Neutrophil (primary cell): Measurements from ENCODE around the gene PLPPR5.

ENCODE experiments used
- H3K27ac ChIP-seq: fragments of 200-600 bp; sonication (generic); 2 replicates; pipeline ENCODE4 v1.5.1; 2016; ENCODE audit warnings: mild to moderate bottlenecking, moderate library complexity
- H3K27me3 ChIP-seq: fragments of 200-600 bp; sonication (generic); 2 replicates; pipeline ENCODE4 v1.6.0; 2016; ENCODE audit warnings: mild to moderate bottlenecking
- H3K36me3 ChIP-seq: fragments of 200-600 bp; sonication (generic); 2 replicates; pipeline ENCODE4 v1.5.1; 2017
- H3K4me1 ChIP-seq, 2 experiments: fragments of 200-600 bp in 1 of 2; sonication (generic) in 1 of 2; 1 replicate in 1 of 2; 2 replicates in 1 of 2; pipeline versions ENCODE4 v1.5.1 to v1.6.1; 2013 to 2016; ENCODE audit warnings: low read depth in 1 of 2, low read length in 1 of 2, mild to moderate bottlenecking in 1 of 2, moderate library complexity in 1 of 2; ENCODE audit not compliant: control insufficient read depth in 1 of 2, insufficient read depth in 1 of 2
- H3K4me3 ChIP-seq, 2 experiments: fragments of 200-600 bp in 1 of 2; sonication (generic) in 1 of 2; 1 replicate in 1 of 2; 2 replicates in 1 of 2; pipeline ENCODE4 v1.5.1; 2013 to 2016; ENCODE audit warnings: low read depth in 1 of 2, low read length in 1 of 2, mild to moderate bottlenecking in 1 of 2, moderate library complexity in 1 of 2
- H3K9me3 ChIP-seq: fragments of 200-600 bp; sonication (generic); 2 replicates; pipeline ENCODE4 v1.5.1; 2016
- CTCF ChIP-seq: fragments of 200-600 bp; sonication (generic); IDR thresholded peaks from 2 replicates; pipeline ENCODE4 v1.5.1; 2016; ENCODE audit warnings: antibody characterized with exemption

PLPPR5 gene

GRCh38 chr1:98992844-98993243 lies 11.8 kb downstream of the PLPPR5 start:
- no peak overlapping the region for H3K4me3 ChIP-seq
- no peaks in the 10 kb centered on the region for H3K27me3 ChIP-seq
- no peak for TF ChIP-seq CTCF
- no peaks in the 10 kb centered on the region for H3K36me3 ChIP-seq
- no peaks in the 10 kb centered on the region for H3K4me1 ChIP-seq
- H3K27ac ChIP-seq = no peak overlapping the region
- H3K9me3 ChIP-seq = no peaks in the 10 kb centered on the region

DNA sequence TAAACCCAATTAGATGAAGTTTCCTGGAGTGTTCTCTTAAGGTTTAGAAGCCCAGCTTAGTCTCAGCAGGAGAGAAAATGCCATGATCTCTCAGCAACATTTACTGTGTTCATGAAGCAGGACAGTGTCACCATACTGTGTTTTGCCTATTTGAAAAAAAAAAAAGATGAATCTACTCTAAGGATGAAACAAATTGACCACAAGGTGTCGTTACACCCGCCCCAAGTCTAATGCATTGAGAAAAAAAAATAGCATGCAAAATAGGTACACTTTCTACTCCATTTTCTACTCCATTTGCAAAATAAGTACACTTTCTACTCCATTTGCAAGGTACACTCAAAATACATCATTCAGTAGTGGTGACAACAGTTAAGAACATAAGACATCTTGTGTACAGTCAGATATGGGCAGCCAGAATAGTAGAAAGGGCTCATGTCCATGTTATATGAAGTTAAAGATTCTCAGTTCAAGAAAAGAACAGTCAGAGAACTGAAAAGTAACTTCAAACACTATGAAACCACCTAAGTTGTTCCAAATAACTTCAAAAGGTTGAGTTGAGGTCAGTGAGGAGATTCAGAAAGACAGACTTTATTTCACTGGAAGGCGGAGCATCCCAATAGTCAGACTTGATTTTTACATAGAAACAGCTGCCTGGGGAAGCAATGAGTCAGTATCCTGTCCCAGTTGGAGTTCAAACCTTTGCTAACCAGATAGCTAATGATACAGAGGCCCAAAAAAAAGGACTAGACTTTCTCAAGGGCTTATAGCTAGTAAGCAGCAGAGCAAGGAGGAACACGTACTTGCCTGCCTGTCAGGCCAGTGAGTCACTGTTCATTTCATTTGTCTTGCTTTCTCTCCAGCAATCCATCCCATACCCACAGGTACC lies 13.3 kb downstream of the PLPPR5 start:
- TF ChIP-seq CTCF = no peak
- Histone ChIP-seq H3K36me3 (no peaks in the 10 kb centered on the region), H3K27ac (no peak overlapping the region), H3K27me3 (no peaks in the 10 kb centered on the region), H3K4me3 (no peak overlapping the region), H3K9me3 (no peaks in the 10 kb centered on the region), H3K4me1 (no peaks in the 10 kb centered on the region)

- Histone ChIP-seq H3K4me3 (no peak overlapping the region), H3K27me3 (no peaks in the 10 kb centered on the region), H3K27ac (no peak overlapping the region), H3K9me3 (no peaks in the 10 kb centered on the region), H3K36me3 (no peaks in the 10 kb centered on the region), H3K4me1 (no peaks in the 10 kb centered on the region)
- no peak for TF ChIP-seq CTCF
Observed at GRCh38 chr1:98989556-98989907, 15.1 kb downstream of the PLPPR5 start.

DNA sequence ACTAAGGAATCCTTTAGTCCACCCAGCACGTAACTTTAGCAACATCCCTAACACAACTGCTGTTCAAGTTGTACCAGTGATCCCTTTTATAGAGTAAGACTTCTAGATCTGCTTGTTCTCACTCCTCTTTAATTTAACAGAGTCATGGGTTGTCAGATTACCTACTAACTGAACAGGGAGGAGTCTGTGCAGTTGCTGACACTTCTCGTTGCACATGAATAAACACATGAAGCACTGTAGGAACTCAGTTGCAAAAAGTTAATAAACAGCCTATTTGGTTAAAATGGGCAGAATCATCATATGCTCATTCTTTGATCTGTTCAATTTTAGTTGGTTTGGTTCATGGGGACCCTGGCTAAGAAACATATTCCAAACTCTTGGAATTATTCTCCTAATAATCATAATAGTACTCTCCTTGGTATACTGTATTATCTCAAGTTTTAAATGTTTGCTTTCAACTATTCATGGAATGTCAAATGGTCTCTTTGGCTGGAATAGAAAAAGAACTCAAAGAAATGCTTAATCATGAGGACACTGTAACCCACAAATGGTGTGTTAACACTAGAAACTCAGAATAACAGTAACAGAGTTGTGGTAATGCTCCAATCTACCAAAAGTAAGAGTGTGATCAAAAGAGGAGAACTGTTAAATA lies 15.6 kb downstream of the PLPPR5 start:
- H3K9me3 ChIP-seq = no peaks in the 10 kb centered on the region
- H3K27me3 ChIP-seq = no peaks in the 10 kb centered on the region
- H3K36me3 ChIP-seq = no peaks in the 10 kb centered on the region
- TF ChIP-seq CTCF = no peak
- H3K4me3 ChIP-seq = no peak overlapping the region
- no peak overlapping the region for H3K27ac ChIP-seq
- no peaks in the 10 kb centered on the region for H3K4me1 ChIP-seq

- TF ChIP-seq CTCF = no peak
- Histone ChIP-seq H3K36me3 (no peaks in the 10 kb centered on the region), H3K27me3 (no peaks in the 10 kb centered on the region), H3K27ac (no peak overlapping the region), H3K4me1 (no peaks in the 10 kb centered on the region), H3K9me3 (no peaks in the 10 kb centered on the region), H3K4me3 (no peak overlapping the region)
Observed at GRCh38 chr1:98985687-98986086, 19.0 kb downstream of the PLPPR5 start.
